LNCAP (cell line): Measurements from ENCODE around the gene FHIT.

Experiments used
- CTCF ChIP-seq: fragments of 450-650 bp; IDR thresholded peaks from 2 replicates; pipeline ENCODE4 v1.5.1; 2017; ENCODE audit warnings: mild to moderate bottlenecking

Gene FHIT

GRCh38 chr3:59788801-59789200 lies 1462.5 kb downstream of the FHIT start:
- no peak for TF ChIP-seq CTCF

GRCh38 chr3:59788133-59788532 lies 1463.1 kb downstream of the FHIT start:
- no peak for TF ChIP-seq CTCF

GRCh38 chr3:59786374-59786773 lies 1464.9 kb downstream of the FHIT start:
- no peak for TF ChIP-seq CTCF

GRCh38 chr3:59784164-59784563 lies 1467.1 kb downstream of the FHIT start:
- TF ChIP-seq CTCF: no peak

GRCh38 chr3:59783468-59783988 lies 1467.7 kb downstream of the FHIT start:
- no peak for TF ChIP-seq CTCF

GRCh38 chr3:59782664-59783063 lies 1468.6 kb downstream of the FHIT start:
- no peak for TF ChIP-seq CTCF

GRCh38 chr3:59780209-59780608 lies 1471.0 kb downstream of the FHIT start:
- TF ChIP-seq CTCF: no peak

- TF ChIP-seq CTCF: no peak
These were observed 1472.0 kb downstream of the FHIT start for GRCh38 chr3:59779260-59779659.
